IMR-90 (cell line): ENCODE measurements around the gene SUN5. TPM values are rescaled to one million over a fixed set of nuclear protein-coding genes. Genes with fewer than 3 reads are reported as not detected.

Experiments used
- ATAC-seq: fragments of 200-7000 bp; cut with Tn5 transposase; 2 replicates; pipeline ENCODE4 v1.9.1; 2020; ENCODE audit warnings: low read depth, mild to moderate bottlenecking, moderate library complexity
- BruUV-seq: library from RNA; stranded (reverse); fragments of 400-500 nt; replicated peaks from 2 replicates; lab custom pipeline; 2021; lab: Mats Ljungman, UMichigan
- CTCF ChIA-PET: fragments of 300-600 bp; formaldehyde crosslinking; extraction: SDS; loops from one replicate; lab custom pipeline; 2021; ENCODE audit warnings: antibody characterized with exemption; lab: Yijun Ruan, JAX
- POLR2A ChIA-PET: fragments of 300-600 bp; sonication (Branson Sonifier 250); formaldehyde crosslinking; loops from one replicate; lab custom pipeline; 2022; ENCODE audit warnings: antibody characterized with exemption; ENCODE audit not compliant: unreplicated experiment; lab: Charles Lee
- DNase-seq: peaks from one replicate; pipeline ENCODE4 v3.0.0; 2013
- H2AFZ ChIP-seq: replicated peaks from 2 replicates; pipeline ENCODE3; 2013; ENCODE audit warnings: low read length, mild to moderate bottlenecking; ENCODE audit not compliant: poor library complexity
- H2AK5ac ChIP-seq: 2 replicates; pipeline ENCODE4 v1.6.1; 2013; ENCODE audit warnings: low read depth, low read length, inconsistent platforms
- H2AK9ac ChIP-seq: replicated peaks from 2 replicates; pipeline ENCODE3; 2013; ENCODE audit warnings: mild to moderate bottlenecking, low read depth, low read length, moderate library complexity; ENCODE audit not compliant: poor library complexity
- H2BK120ac ChIP-seq: 2 replicates; pipeline ENCODE4 v1.6.1; 2013; ENCODE audit warnings: low read depth, low read length, inconsistent platforms
- H2BK15ac ChIP-seq: 3 replicates; pipeline ENCODE4 v1.6.1; 2013; ENCODE audit warnings: low read depth, low read length, inconsistent platforms
- H2BK20ac ChIP-seq: 2 replicates; pipeline ENCODE4 v1.6.1; 2013; ENCODE audit warnings: low read depth, mild to moderate bottlenecking, inconsistent platforms, low read length, moderate library complexity
- H2BK5ac ChIP-seq: 2 replicates; pipeline ENCODE4 v1.6.1; 2013; ENCODE audit warnings: mild to moderate bottlenecking, low read depth, low read length, inconsistent platforms; ENCODE audit not compliant: poor library complexity, severe bottlenecking
- H3K14ac ChIP-seq: replicated peaks from 2 replicates; pipeline ENCODE4 v1.6.1; 2013; ENCODE audit warnings: low read depth, low read length, inconsistent platforms
- H3K18ac ChIP-seq: 2 replicates; pipeline ENCODE4 v1.6.1; 2013; ENCODE audit warnings: low read depth, low read length, control low read depth
- H3K23ac ChIP-seq: 2 replicates; pipeline ENCODE4 v1.6.1; 2013; ENCODE audit warnings: low read depth, low read length, inconsistent platforms
- H3K27ac ChIP-seq: 2 replicates; pipeline ENCODE4 v1.5.1; 2013; ENCODE audit warnings: mild to moderate bottlenecking, control low read depth, low read length; ENCODE audit not compliant: insufficient read depth
- H3K27me3 ChIP-seq: 2 replicates; pipeline ENCODE4 v1.6.1; 2013; ENCODE audit warnings: low read length; ENCODE audit not compliant: control insufficient read depth, insufficient read depth
- H3K36me3 ChIP-seq: 2 replicates; pipeline ENCODE4 v1.6.1; 2013; ENCODE audit warnings: low read length, mixed read lengths; ENCODE audit not compliant: control insufficient read depth, insufficient read depth
- H3K4ac ChIP-seq: 2 replicates; pipeline ENCODE4 v1.6.1; 2013; ENCODE audit warnings: low read depth, low read length, inconsistent platforms
- H3K4me1 ChIP-seq: 2 replicates; pipeline ENCODE4 v1.6.1; 2013; ENCODE audit warnings: low read length, mixed read lengths; ENCODE audit not compliant: control insufficient read depth, insufficient read depth
- H3K4me2 ChIP-seq: 2 replicates; pipeline ENCODE4 v1.6.1; 2013; ENCODE audit warnings: low read depth, mild to moderate bottlenecking, control low read depth, low read length, moderate library complexity
- H3K4me3 ChIP-seq: 2 replicates; pipeline ENCODE4 v1.5.1; 2013; ENCODE audit warnings: low read depth, mild to moderate bottlenecking, control low read depth, low read length, moderate library complexity; ENCODE audit not compliant: insufficient read depth
- H3K56ac ChIP-seq: 2 replicates; pipeline ENCODE4 v1.6.1; 2013; ENCODE audit warnings: low read length, inconsistent platforms; ENCODE audit not compliant: insufficient read depth; ENCODE audit errors: extremely low read depth
- H3K79me1 ChIP-seq, 2 experiments: 2 replicates each; pipeline ENCODE4 v1.6.1; 2013; ENCODE audit warnings: low read length in 2 of 2, inconsistent platforms in 1 of 2, low read depth in 1 of 2
- H3K9ac ChIP-seq: 2 replicates; pipeline ENCODE4 v1.6.1; 2013; ENCODE audit warnings: low read depth, low read length, control low read depth
- H3K9me1 ChIP-seq: 2 replicates; pipeline ENCODE4 v1.6.1; 2013; ENCODE audit warnings: low read length, inconsistent platforms; ENCODE audit not compliant: insufficient read depth
- H3K9me3 ChIP-seq: 2 replicates; pipeline ENCODE4 v1.6.1; 2013; ENCODE audit warnings: low read length; ENCODE audit not compliant: control insufficient read depth, insufficient read depth
- H4K20me1 ChIP-seq: 2 replicates; pipeline ENCODE4 v1.6.1; 2013; ENCODE audit warnings: low read length, inconsistent platforms; ENCODE audit not compliant: insufficient read depth
- H4K5ac ChIP-seq: 2 replicates; pipeline ENCODE4 v1.6.1; 2013; ENCODE audit warnings: mild to moderate bottlenecking, low read depth, low read length, control low read depth
- H4K8ac ChIP-seq, 2 experiments: 2 replicates each; pipeline ENCODE4 v1.6.1; 2013; ENCODE audit warnings: low read depth in 2 of 2, low read length in 2 of 2, control low read depth in 1 of 2, inconsistent platforms in 1 of 2
- H4K91ac ChIP-seq: 2 replicates; pipeline ENCODE4 v1.6.1; 2013; ENCODE audit warnings: low read depth, low read length, inconsistent platforms; ENCODE audit not compliant: insufficient read depth
- BHLHE40 ChIP-seq: fragments of 150-350 bp; IDR thresholded peaks from 2 replicates; pipeline ENCODE4 v1.6.1; 2016; ENCODE audit warnings: mild to moderate bottlenecking, low read depth, low read length
- CEBPB ChIP-seq: IDR thresholded peaks from 2 replicates; pipeline ENCODE4 v1.6.1; 2012; ENCODE audit warnings: low read depth, low read length, improper control_type of control experiment
- CTCF ChIP-seq: conservative IDR thresholded peaks from 2 replicates; pipeline ENCODE4 v1.5.1; 2012; ENCODE audit warnings: mild to moderate bottlenecking, low read depth, low read length, improper control_type of control experiment
- ELK1 ChIP-seq: fragments of 150-350 bp; IDR thresholded peaks from 2 replicates; pipeline ENCODE4 v1.6.1; 2016; ENCODE audit warnings: low read depth, mild to moderate bottlenecking, low read length, moderate library complexity, borderline replicate concordance
- FOS ChIP-seq: fragments of 150-350 bp; IDR thresholded peaks from 2 replicates; pipeline ENCODE4 v1.6.1; 2016; ENCODE audit warnings: low read depth, low read length
- NFE2L2 ChIP-seq: fragments of 150-350 bp; IDR thresholded peaks from 2 replicates; pipeline ENCODE4 v1.6.1; 2016; ENCODE audit warnings: low read depth, mild to moderate bottlenecking, low read length
- RCOR1 ChIP-seq: IDR thresholded peaks from 2 replicates; pipeline ENCODE4 v1.6.1; 2012; ENCODE audit warnings: mild to moderate bottlenecking, low read length, improper control_type of control experiment; ENCODE audit not compliant: insufficient replicate concordance
- USF2 ChIP-seq: fragments of 150-350 bp; IDR thresholded peaks from 2 replicates; pipeline ENCODE4 v1.6.1; 2017; ENCODE audit warnings: mild to moderate bottlenecking, antibody characterized with exemption, low read length, low read depth
- WGBS, 2 experiments: methylation state at CpG; one replicate each; pipeline versions ENCODE4 v1.1.5 to v1.1.7; 2013; ENCODE audit warnings: missing lambda C conversion rate in 2 of 2; ENCODE audit not compliant: insufficient read length in 1 of 2; ENCODE audit errors: extremely low coverage in 2 of 2; 5-methylcytosine and 5-hydroxymethylcytosine counted together
- dilution Hi-C: fragments of 300-500 bp; cut with HindIII; formaldehyde crosslinking; loops from one replicate; pipeline ENCODE4 v1.14.3; 2018; ENCODE audit warnings: low sequenced_read_pairs; ENCODE audit not compliant: unreplicated experiment
- in situ Hi-C: fragments of 300-500 bp; cut with MboI; formaldehyde crosslinking; loops from 3 replicates; pipeline ENCODE4 v1.14.3; 2019; ENCODE audit warnings: low sequenced_read_pairs, inconsistent platforms, mixed read lengths
- intact Hi-C: fragments of 100-400 bp; cut with micrococcal nuclease; formaldehyde crosslinking; loops from 2 replicates; pipeline ENCODE4 v1.10.0; 2022
- polyA plus RNA-seq, 3 experiments: library from polyadenylated mRNA; depleted of rRNA; stranded (reverse); fragments of >200 nt; gene quantifications; 2 replicates each; pipeline ENCODE4 v1.2.3, GENCODE V29; 2012; ENCODE audit warnings: low replicate concordance in 1 of 3
- total RNA-seq: library from RNA; depleted of rRNA; stranded (reverse); fragments of >200 nt; gene quantifications from 2 replicates; pipeline ENCODE4 v1.2.3, GENCODE V29; 2012

SUN5 gene
- total and polyA plus RNA-seq, 2 of the 4 experiments (the other 2 are of a cell fraction), result not detected

GRCh38 chr20:32980131-32980941, 23.9 kb downstream of the SUN5 start:
- Histone ChIP-seq H4K91ac (no peak overlapping the region), H3K9me3 (no peaks in the 10 kb centered on the region), H3K9me1 (no peaks in the 10 kb centered on the region), H3K56ac (no peak overlapping the region), H4K20me1 (no peaks in the 10 kb centered on the region), H3K27ac (no peak overlapping the region), H2AK9ac (no peak overlapping the region), H3K79me1 (no peaks in the 10 kb centered on the region), H3K18ac (no peak overlapping the region), H3K23ac (no peak overlapping the region), H2BK120ac (no peak overlapping the region), H3K4me2 (no peak overlapping the region), H2AFZ (no peak overlapping the region), H2BK15ac (no peak overlapping the region), H4K8ac (no peak overlapping the region), H3K9ac (no peak overlapping the region), H2AK5ac (no peak overlapping the region), H3K14ac (no peak overlapping the region), H3K4ac (no peak overlapping the region), H2BK20ac (no peak overlapping the region), H2BK5ac (no peak overlapping the region), H3K27me3 (peaks cover 13% of the 10 kb centered on the region; the same call in 1 of the 2 replicates), H4K5ac (no peak overlapping the region), H3K4me3 (no peak overlapping the region), H3K36me3 (no peaks in the 10 kb centered on the region), H3K4me1 (no peaks in the 10 kb centered on the region)
- dilution Hi-C loops, result no loop called here
- WGBS, 2 experiments, result 38% methylated on average over 6 of the region's 19 CpGs; no CpG with 5 or more reads in 1 of the 2 experiments
- ChIA-PET CTCF (no interaction called here), POLR2A (no interaction called here)
- no peak for TF ChIP-seq CEBPB
- TF ChIP-seq CTCF, result no peak
- no peak for TF ChIP-seq BHLHE40
- no peak for TF ChIP-seq ELK1
- no peak for TF ChIP-seq FOS
- TF ChIP-seq USF2, result no peak
- TF ChIP-seq NFE2L2, result no peak
- no peak for TF ChIP-seq RCOR1
- in situ Hi-C loops, result no loop called here
- no peak for ATAC-seq
- DNase-seq, result no peak
- intact Hi-C loops, result no loop called here
- no TSS peak for BruUV-seq
